Neural cell (in vitro differentiated cells): ENCODE results near the gene DENND1A. TPM values are rescaled to one million over a fixed set of nuclear protein-coding genes. Genes with fewer than 3 reads are reported as not detected.

ENCODE experiments used
- H2AFZ ChIP-seq: fragments of 200-600, 300-800 bp; sonication (generic), shearing (Covaris generic); 2 replicates; pipeline ENCODE4 v1.6.0; 2014; ENCODE audit warnings: low read depth, mild to moderate bottlenecking, antibody characterized with exemption, low read length, moderate library complexity
- H3F3A ChIP-seq: fragments of 200-600 bp; shearing (Covaris generic); 2 replicates; pipeline ENCODE4 v1.6.1; 2016; ENCODE audit warnings: mild to moderate bottlenecking, moderate library complexity, mixed read lengths, antibody characterized with exemption, low read length; ENCODE audit not compliant: insufficient read depth, poor library complexity, severe bottlenecking
- H3K27ac ChIP-seq: fragments of 200-600, 300-800 bp; sonication (generic), shearing (Covaris generic); 2 replicates; pipeline ENCODE4 v1.5.1; 2014; ENCODE audit warnings: mild to moderate bottlenecking, low read length, moderate library complexity
- H3K27me3 ChIP-seq: fragments of 300-800, 200-600 bp; sonication (generic), shearing (Covaris generic); 2 replicates; pipeline ENCODE4 v1.6.0; 2014; ENCODE audit warnings: mild to moderate bottlenecking, low read depth, low read length, moderate library complexity; ENCODE audit not compliant: insufficient read depth
- H3K36me3 ChIP-seq: fragments of 300-800, 200-600 bp; sonication (generic), shearing (Covaris generic); 2 replicates; pipeline ENCODE4 v1.5.1; 2014; ENCODE audit warnings: mild to moderate bottlenecking, antibody characterized with exemption, low read length, moderate library complexity; ENCODE audit not compliant: insufficient read depth
- H3K4me2 ChIP-seq: fragments of 300-800, 200-600 bp; sonication (generic), shearing (Covaris generic); 2 replicates; pipeline ENCODE4 v1.6.0; 2014; ENCODE audit warnings: mild to moderate bottlenecking, low read length
- H3K4me3 ChIP-seq: fragments of 300-800, 200-600 bp; sonication (generic), shearing (Covaris generic); 2 replicates; pipeline ENCODE4 v1.5.1; 2014; ENCODE audit warnings: mild to moderate bottlenecking, low read length, moderate library complexity
- H3K79me2 ChIP-seq: fragments of 200-600 bp; shearing (Covaris generic); replicated peaks from 2 replicates; pipeline ENCODE4 v1.6.0; 2014; ENCODE audit warnings: mild to moderate bottlenecking, low read length, moderate library complexity; ENCODE audit not compliant: insufficient read depth
- H3K9ac ChIP-seq: fragments of 300-800, 200-600 bp; sonication (generic), shearing (Covaris generic); 2 replicates; pipeline ENCODE4 v1.6.1; 2016; ENCODE audit warnings: mild to moderate bottlenecking, low read length, mixed read lengths
- H3K9me2 ChIP-seq: fragments of 200-600 bp; shearing (Covaris generic); 2 replicates; pipeline ENCODE4 v1.6.1; 2016; ENCODE audit warnings: mild to moderate bottlenecking, low read length, mixed read lengths; ENCODE audit not compliant: insufficient read depth
- H3K9me3 ChIP-seq: fragments of 200-600, 300-800 bp; sonication (generic), shearing (Covaris generic); 2 replicates; pipeline ENCODE4 v1.6.1; 2016; ENCODE audit warnings: mild to moderate bottlenecking, mixed run types, low read length, moderate library complexity, mixed read lengths
- H4K20me1 ChIP-seq: fragments of 200-600 bp; shearing (Covaris generic); 2 replicates; pipeline ENCODE4 v1.6.1; 2016; ENCODE audit warnings: mild to moderate bottlenecking, mixed run types; ENCODE audit not compliant: insufficient read depth
- EP300 ChIP-seq: fragments of 450-650 bp; conservative IDR thresholded peaks from 2 replicates; pipeline ENCODE4 v1.6.1; 2014; ENCODE audit warnings: antibody characterized with exemption, mild to moderate bottlenecking, moderate library complexity; ENCODE audit not compliant: poor library complexity, severe bottlenecking
- EZH2 ChIP-seq: fragments of 200-600, 300-800 bp; shearing (Covaris generic), sonication (generic); IDR thresholded peaks from 2 replicates; pipeline ENCODE4 v1.6.1; 2014; ENCODE audit warnings: antibody characterized with exemption, low read length, borderline replicate concordance, mild to moderate bottlenecking; ENCODE audit not compliant: insufficient read depth, poor library complexity, severe bottlenecking
- MXI1 ChIP-seq: fragments of 450-650 bp; conservative IDR thresholded peaks from 2 replicates; pipeline ENCODE4 v1.6.1; 2014; ENCODE audit warnings: antibody characterized with exemption, mild to moderate bottlenecking; ENCODE audit not compliant: poor library complexity, severe bottlenecking
- POLR2AphosphoS5 ChIP-seq: IDR thresholded peaks from 2 replicates; pipeline ENCODE4 v1.6.1; 2012
- RAD21 ChIP-seq: fragments of 450-650 bp; conservative IDR thresholded peaks from 2 replicates; pipeline ENCODE4 v1.6.1; 2014; ENCODE audit warnings: antibody characterized with exemption, mild to moderate bottlenecking, moderate library complexity
- SMC3 ChIP-seq: fragments of 450-650 bp; conservative IDR thresholded peaks from 2 replicates; pipeline ENCODE4 v1.6.1; 2014; ENCODE audit warnings: antibody characterized with exemption, mild to moderate bottlenecking, moderate library complexity; ENCODE audit not compliant: poor library complexity
- TAF1 ChIP-seq: IDR thresholded peaks from 2 replicates; pipeline ENCODE4 v1.6.1; 2012; ENCODE audit warnings: low read depth
- polyA plus RNA-seq: library from polyadenylated mRNA; depleted of rRNA; stranded (reverse); fragments of >200 nt; gene quantifications from 2 replicates; pipeline ENCODE4 v1.2.3, GENCODE V29; 2014
- TF ChIP-seq, protein P1 (sequence below): fragments of 450-650 bp; IDR thresholded peaks from 2 replicates; pipeline ENCODE4 v1.5.1; 2014; ENCODE audit warnings: antibody characterized with exemption, mild to moderate bottlenecking, moderate library complexity; ENCODE audit not compliant: poor library complexity, severe bottlenecking
- TF ChIP-seq, protein P2 (sequence below): IDR thresholded peaks from 2 replicates; pipeline ENCODE4 v1.6.1; 2012; ENCODE audit warnings: borderline replicate concordance

The DENND1A gene
- polyA plus RNA-seq, 1 donor from 2014 or later = 2.3 TPM

- no peaks in the 10 kb centered on the region for H3K27me3 ChIP-seq
- TF ChIP-seq, protein P1, sequence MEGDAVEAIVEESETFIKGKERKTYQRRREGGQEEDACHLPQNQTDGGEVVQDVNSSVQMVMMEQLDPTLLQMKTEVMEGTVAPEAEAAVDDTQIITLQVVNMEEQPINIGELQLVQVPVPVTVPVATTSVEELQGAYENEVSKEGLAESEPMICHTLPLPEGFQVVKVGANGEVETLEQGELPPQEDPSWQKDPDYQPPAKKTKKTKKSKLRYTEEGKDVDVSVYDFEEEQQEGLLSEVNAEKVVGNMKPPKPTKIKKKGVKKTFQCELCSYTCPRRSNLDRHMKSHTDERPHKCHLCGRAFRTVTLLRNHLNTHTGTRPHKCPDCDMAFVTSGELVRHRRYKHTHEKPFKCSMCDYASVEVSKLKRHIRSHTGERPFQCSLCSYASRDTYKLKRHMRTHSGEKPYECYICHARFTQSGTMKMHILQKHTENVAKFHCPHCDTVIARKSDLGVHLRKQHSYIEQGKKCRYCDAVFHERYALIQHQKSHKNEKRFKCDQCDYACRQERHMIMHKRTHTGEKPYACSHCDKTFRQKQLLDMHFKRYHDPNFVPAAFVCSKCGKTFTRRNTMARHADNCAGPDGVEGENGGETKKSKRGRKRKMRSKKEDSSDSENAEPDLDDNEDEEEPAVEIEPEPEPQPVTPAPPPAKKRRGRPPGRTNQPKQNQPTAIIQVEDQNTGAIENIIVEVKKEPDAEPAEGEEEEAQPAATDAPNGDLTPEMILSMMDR = no peak
- TF ChIP-seq, protein P2, sequence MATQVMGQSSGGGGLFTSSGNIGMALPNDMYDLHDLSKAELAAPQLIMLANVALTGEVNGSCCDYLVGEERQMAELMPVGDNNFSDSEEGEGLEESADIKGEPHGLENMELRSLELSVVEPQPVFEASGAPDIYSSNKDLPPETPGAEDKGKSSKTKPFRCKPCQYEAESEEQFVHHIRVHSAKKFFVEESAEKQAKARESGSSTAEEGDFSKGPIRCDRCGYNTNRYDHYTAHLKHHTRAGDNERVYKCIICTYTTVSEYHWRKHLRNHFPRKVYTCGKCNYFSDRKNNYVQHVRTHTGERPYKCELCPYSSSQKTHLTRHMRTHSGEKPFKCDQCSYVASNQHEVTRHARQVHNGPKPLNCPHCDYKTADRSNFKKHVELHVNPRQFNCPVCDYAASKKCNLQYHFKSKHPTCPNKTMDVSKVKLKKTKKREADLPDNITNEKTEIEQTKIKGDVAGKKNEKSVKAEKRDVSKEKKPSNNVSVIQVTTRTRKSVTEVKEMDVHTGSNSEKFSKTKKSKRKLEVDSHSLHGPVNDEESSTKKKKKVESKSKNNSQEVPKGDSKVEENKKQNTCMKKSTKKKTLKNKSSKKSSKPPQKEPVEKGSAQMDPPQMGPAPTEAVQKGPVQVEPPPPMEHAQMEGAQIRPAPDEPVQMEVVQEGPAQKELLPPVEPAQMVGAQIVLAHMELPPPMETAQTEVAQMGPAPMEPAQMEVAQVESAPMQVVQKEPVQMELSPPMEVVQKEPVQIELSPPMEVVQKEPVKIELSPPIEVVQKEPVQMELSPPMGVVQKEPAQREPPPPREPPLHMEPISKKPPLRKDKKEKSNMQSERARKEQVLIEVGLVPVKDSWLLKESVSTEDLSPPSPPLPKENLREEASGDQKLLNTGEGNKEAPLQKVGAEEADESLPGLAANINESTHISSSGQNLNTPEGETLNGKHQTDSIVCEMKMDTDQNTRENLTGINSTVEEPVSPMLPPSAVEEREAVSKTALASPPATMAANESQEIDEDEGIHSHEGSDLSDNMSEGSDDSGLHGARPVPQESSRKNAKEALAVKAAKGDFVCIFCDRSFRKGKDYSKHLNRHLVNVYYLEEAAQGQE = no peak
- TF ChIP-seq TAF1 (no peak), EP300 (no peak), EZH2 (no peak), SMC3 (no peak), MXI1 (no peak), RAD21 (no peak), POLR2AphosphoS5 (no peak)
- H3K4me2 ChIP-seq = no peak overlapping the region
- H3K4me3 ChIP-seq = no peak overlapping the region
- H3F3A ChIP-seq = no peaks in the 10 kb centered on the region
- H3K9ac ChIP-seq = no peak overlapping the region
- H3K79me2 ChIP-seq = peaks cover 53% of the 10 kb centered on the region
- no peaks in the 10 kb centered on the region for H4K20me1 ChIP-seq
- H2AFZ ChIP-seq = no peak overlapping the region
- H3K27ac ChIP-seq = no peak overlapping the region
- peaks cover 5% of the 10 kb centered on the region for H3K9me3 ChIP-seq
- no peaks in the 10 kb centered on the region for H3K36me3 ChIP-seq
- no peaks in the 10 kb centered on the region for H3K9me2 ChIP-seq
Measured at GRCh38 chr9:123926941-123927340, 3.0 kb downstream of the DENND1A start.

DNA sequence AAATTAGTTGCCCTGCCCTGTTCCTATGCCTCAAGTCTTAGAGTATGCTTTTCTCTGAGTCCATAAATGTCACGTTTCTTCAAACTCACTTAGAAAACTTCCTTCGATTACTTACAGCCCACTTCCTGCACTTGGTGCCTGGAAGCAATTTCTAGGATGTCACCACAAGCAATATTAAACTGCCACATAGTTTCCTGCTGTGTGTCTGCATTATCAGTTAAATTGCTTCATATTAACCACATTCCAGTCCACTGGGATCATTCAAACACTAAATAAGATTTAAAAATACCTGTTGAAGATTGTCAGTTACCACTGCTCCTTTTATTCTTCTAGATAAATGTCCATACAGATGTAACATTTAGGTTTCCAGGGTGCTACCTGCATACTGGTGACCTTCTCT is 4.1 kb downstream of the DENND1A start:
- H3K9me2 ChIP-seq = no peaks in the 10 kb centered on the region
- no peak overlapping the region for H3K4me2 ChIP-seq
- TF ChIP-seq EP300 = no peak
- no peak for TF ChIP-seq SMC3
- no peak for TF ChIP-seq EZH2
- no peak for TF ChIP-seq RAD21
- TF ChIP-seq, protein P1 = no peak
- no peak for TF ChIP-seq TAF1
- TF ChIP-seq POLR2AphosphoS5 = no peak
- TF ChIP-seq, protein P2 = no peak
- no peak for TF ChIP-seq MXI1
- H3K9me3 ChIP-seq = peaks cover 5% of the 10 kb centered on the region
- no peak overlapping the region for H3K9ac ChIP-seq
- H3K79me2 ChIP-seq = peaks cover 53% of the 10 kb centered on the region
- no peak overlapping the region for H3K4me3 ChIP-seq
- no peaks in the 10 kb centered on the region for H3K27me3 ChIP-seq
- no peaks in the 10 kb centered on the region for H4K20me1 ChIP-seq
- no peaks in the 10 kb centered on the region for H3K36me3 ChIP-seq
- H3F3A ChIP-seq = no peaks in the 10 kb centered on the region
- no peak overlapping the region for H3K27ac ChIP-seq
- no peak overlapping the region for H2AFZ ChIP-seq
